ENCODE data around the gene RLBP1. TPM values are rescaled to one million over a fixed set of nuclear protein-coding genes. Genes with fewer than 3 reads are reported as not detected.
"Not testable (repeated sequence)": the region's sequence is repeated elsewhere in the genome, so short reads cannot be mapped to it uniquely, and the experiment has no call there.

RLBP1 gene
- not detected in 2 replicates for total RNA-seq (2014; rRNA removed; shearing (Covaris generic))
- not detected in 2 replicates for polyA plus RNA-seq (2016; fragmentation: Nextera tagmentation; extraction: Ambion mirVana)

- WGBS, 2 experiments (ENCODE audit: low coverage in 1 of 2, low lambda C conversion rate in 2 of 2, missing lambda C conversion rate in 2 of 2), result 66 to 67% methylated on average over 10 to 11 of the region's 11 CpGs
- Histone ChIP-seq H4K20me1 (ENCODE audit: insufficient read depth) (no peaks in the 10 kb centered on the region), H3K4me3 (no peak within 1 kb of the TSS), H3K9me2 (ENCODE audit: insufficient read depth) (no peaks in the 10 kb centered on the region), H3K27me3 (replicated peaks; ENCODE audit: insufficient read depth) (no peaks in the 10 kb centered on the region; the same call in none of the 2 replicates), H3K27ac (no peak within 1 kb of the TSS), H3F3A (ENCODE audit: insufficient read depth) (no peaks in the 10 kb centered on the region), H2AFZ (no peak within 1 kb of the TSS), H3K79me2 (ENCODE audit: insufficient read depth) (no peaks in the 10 kb centered on the region), H3K36me3 (ENCODE audit: low read depth) (no peaks in the 10 kb centered on the region), H3K4me1 (ENCODE audit: insufficient read depth) (no peaks in the 10 kb centered on the region), H3K4me2 (ENCODE audit: unreplicated experiment) (no peak within 1 kb of the TSS), H3K9me3 (ENCODE audit: low read depth) (no peaks in the 10 kb centered on the region), H3K9ac (no peak within 1 kb of the TSS)
- in situ Hi-C loops (cut with MboI), result no loop called here
- no peak for DNase-seq
- TF ChIP-seq EZH2phosphoT487 (IDR thresholded peaks at IDR 0.05; ENCODE audit: insufficient read depth, low read depth), result no peak
- no peak for TF ChIP-seq EZH2 (IDR thresholded peaks at IDR 0.05; ENCODE audit: insufficient read depth, poor library complexity, severe bottlenecking)
Observed at GRCh38 chr15:89221543-89221942, at the start of gene RLBP1. RLBP1 (minus strand) TSS chr15:89221579; CDS start chr15:89218975, 2,604 bp downstream.

GRCh38 chr15:89250142-89250541, 28.8 kb upstream of the RLBP1 start:
- 97 to 99% methylated on average over 5 of the region's 5 CpGs for WGBS, 2 experiments (ENCODE audit: low coverage in 1 of 2, low lambda C conversion rate in 2 of 2, missing lambda C conversion rate in 2 of 2)
- H3K27me3 ChIP-seq (replicated peaks; ENCODE audit: insufficient read depth); DNase-seq; H3K36me3 ChIP-seq (ENCODE audit: low read depth); in situ Hi-C loops (cut with MboI); H3K9me3 ChIP-seq (ENCODE audit: low read depth); H3K9ac ChIP-seq; H3K4me1 ChIP-seq (ENCODE audit: insufficient read depth); H3K9me2 ChIP-seq (ENCODE audit: insufficient read depth); H3K4me3 ChIP-seq; H2AFZ ChIP-seq; H3K27ac ChIP-seq; H4K20me1 ChIP-seq (ENCODE audit: insufficient read depth); H3K4me2 ChIP-seq (ENCODE audit: unreplicated experiment); H3F3A ChIP-seq (ENCODE audit: insufficient read depth): not testable (repeated sequence)
- peaks cover 29% of the 10 kb centered on the region for H3K79me2 ChIP-seq (ENCODE audit: insufficient read depth)

GRCh38 chr15:89248584-89248983, 27.2 kb upstream of the RLBP1 start:
- DNase-seq, result no peak
- H3K9me2 ChIP-seq (ENCODE audit: insufficient read depth), result no peaks in the 10 kb centered on the region
- H3K4me1 ChIP-seq (ENCODE audit: insufficient read depth), result no peaks in the 10 kb centered on the region
- no peak overlapping the region for H3K4me2 ChIP-seq (ENCODE audit: unreplicated experiment)
- H4K20me1 ChIP-seq (ENCODE audit: insufficient read depth), result no peaks in the 10 kb centered on the region
- 94 to 97% methylated on average over 2 of the region's 2 CpGs for WGBS, 2 experiments (ENCODE audit: low coverage in 1 of 2, low lambda C conversion rate in 2 of 2, missing lambda C conversion rate in 2 of 2)
- no peak overlapping the region for H3K4me3 ChIP-seq
- no peaks in the 10 kb centered on the region for H3F3A ChIP-seq (ENCODE audit: insufficient read depth)
- H2AFZ ChIP-seq, result no peak overlapping the region
- no peaks in the 10 kb centered on the region for H3K27me3 ChIP-seq (replicated peaks; ENCODE audit: insufficient read depth)
- TF ChIP-seq EZH2phosphoT487 (IDR thresholded peaks at IDR 0.05; ENCODE audit: insufficient read depth, low read depth) (no peak), EZH2 (IDR thresholded peaks at IDR 0.05; ENCODE audit: insufficient read depth, poor library complexity, severe bottlenecking) (no peak)
- no peak overlapping the region for H3K27ac ChIP-seq
- in situ Hi-C loops (cut with MboI), result no loop called here
- no peaks in the 10 kb centered on the region for H3K9me3 ChIP-seq (ENCODE audit: low read depth)
- H3K79me2 ChIP-seq (ENCODE audit: insufficient read depth), result peaks cover 36% of the 10 kb centered on the region
- H3K36me3 ChIP-seq (ENCODE audit: low read depth), result peaks cover 3% of the 10 kb centered on the region; the same call in 1 of the 2 replicates
- H3K9ac ChIP-seq, result no peak overlapping the region

- TF ChIP-seq EZH2 (IDR thresholded peaks at IDR 0.05; ENCODE audit: insufficient read depth, poor library complexity, severe bottlenecking) (no peak), EZH2phosphoT487 (IDR thresholded peaks at IDR 0.05; ENCODE audit: insufficient read depth, low read depth) (no peak)
- DNase-seq, result no peak
- in situ Hi-C loops (cut with MboI), result no loop called here
- Histone ChIP-seq H3F3A (ENCODE audit: insufficient read depth) (no peaks in the 10 kb centered on the region), H3K9me3 (ENCODE audit: low read depth) (no peaks in the 10 kb centered on the region), H3K9ac (no peak overlapping the region), H3K36me3 (ENCODE audit: low read depth) (peaks cover 3% of the 10 kb centered on the region; the same call in 1 of the 2 replicates), H3K27me3 (replicated peaks; ENCODE audit: insufficient read depth) (no peaks in the 10 kb centered on the region), H3K4me2 (ENCODE audit: unreplicated experiment) (no peak overlapping the region), H4K20me1 (ENCODE audit: insufficient read depth) (no peaks in the 10 kb centered on the region), H3K27ac (no peak overlapping the region), H3K4me1 (ENCODE audit: insufficient read depth) (peaks cover 7% of the 10 kb centered on the region), H2AFZ (no peak overlapping the region), H3K9me2 (ENCODE audit: insufficient read depth) (no peaks in the 10 kb centered on the region), H3K79me2 (ENCODE audit: insufficient read depth) (peaks cover 36% of the 10 kb centered on the region), H3K4me3 (no peak overlapping the region)
- WGBS, 2 experiments (ENCODE audit: low coverage in 1 of 2, low lambda C conversion rate in 2 of 2, missing lambda C conversion rate in 2 of 2), result 83% methylated on average over 2 of the region's 2 CpGs
Observed at GRCh38 chr15:89247446-89247845, 26.1 kb upstream of the RLBP1 start.

GRCh38 chr15:89244574-89244903, 23.2 kb upstream of the RLBP1 start:
- H3K9me2 ChIP-seq (ENCODE audit: insufficient read depth), result no peaks in the 10 kb centered on the region
- in situ Hi-C loops (cut with MboI), result no loop called here
- H3K4me3 ChIP-seq, result peak overlapping the region; percentile 85
- H3K36me3 ChIP-seq (ENCODE audit: low read depth), result no peaks in the 10 kb centered on the region
- peaks cover 36% of the 10 kb centered on the region for H3K79me2 ChIP-seq (ENCODE audit: insufficient read depth)
- H3K4me1 ChIP-seq (ENCODE audit: insufficient read depth), result peaks cover 7% of the 10 kb centered on the region
- peak overlapping the region; percentile 96 for H3K4me2 ChIP-seq (ENCODE audit: unreplicated experiment)
- no peaks in the 10 kb centered on the region for H3K9me3 ChIP-seq (ENCODE audit: low read depth)
- H3K9ac ChIP-seq, result peak overlapping the region; percentile 88
- no peaks in the 10 kb centered on the region for H4K20me1 ChIP-seq (ENCODE audit: insufficient read depth)
- WGBS, 2 experiments (ENCODE audit: low coverage in 1 of 2, low lambda C conversion rate in 2 of 2, missing lambda C conversion rate in 2 of 2), result 1% methylated on average over 6 of the region's 6 CpGs
- no peaks in the 10 kb centered on the region for H3K27me3 ChIP-seq (replicated peaks; ENCODE audit: insufficient read depth)
- TF ChIP-seq EZH2phosphoT487 (IDR thresholded peaks at IDR 0.05; ENCODE audit: insufficient read depth, low read depth) (no peak), EZH2 (IDR thresholded peaks at IDR 0.05; ENCODE audit: insufficient read depth, poor library complexity, severe bottlenecking) (no peak)
- H3K27ac ChIP-seq, result peak overlapping the region; percentile 12
- no peak for DNase-seq
- H2AFZ ChIP-seq, result peak overlapping the region; percentile 98
- no peaks in the 10 kb centered on the region for H3F3A ChIP-seq (ENCODE audit: insufficient read depth)

Measured in GM23248 (cell line).